Mesendoderm (in vitro differentiated cells): Measurements from ENCODE around the gene LRRC38.

ENCODE experiments used
- DNase-seq: peaks from one replicate; pipeline ENCODE4 v3.0.0; 2013
- H2AK5ac ChIP-seq: 2 replicates; pipeline ENCODE4 v1.6.1; 2013; ENCODE audit warnings: low read length, inconsistent platforms
- H2BK120ac ChIP-seq: 2 replicates; pipeline ENCODE4 v1.6.1; 2013; ENCODE audit warnings: low read depth, mild to moderate bottlenecking, low read length, moderate library complexity, mixed read lengths
- H2BK15ac ChIP-seq: replicated peaks from 2 replicates; pipeline ENCODE4 v1.6.1; 2013; ENCODE audit warnings: low read depth, mild to moderate bottlenecking, moderate library complexity
- H2BK5ac ChIP-seq: 2 replicates; pipeline ENCODE4 v1.6.1; 2013; ENCODE audit warnings: low read length, inconsistent platforms
- H3K18ac ChIP-seq: 2 replicates; pipeline ENCODE4 v1.6.1; 2013; ENCODE audit warnings: mild to moderate bottlenecking, low read length, mixed read lengths
- H3K23ac ChIP-seq: one replicate; pipeline ENCODE4 v1.6.1; 2013; ENCODE audit warnings: low read length
- H3K27ac ChIP-seq: 2 replicates; pipeline ENCODE4 v1.5.1; 2013; ENCODE audit warnings: low read depth, mild to moderate bottlenecking, inconsistent platforms, low read length, moderate library complexity
- H3K27me3 ChIP-seq: 2 replicates; pipeline ENCODE4 v1.6.1; 2013; ENCODE audit warnings: low read length, control low read depth, mild to moderate bottlenecking, inconsistent platforms; ENCODE audit not compliant: insufficient read depth, poor library complexity
- H3K36me3 ChIP-seq: 2 replicates; pipeline ENCODE4 v1.6.1; 2013; ENCODE audit warnings: low read length, inconsistent platforms; ENCODE audit not compliant: control insufficient read depth, insufficient read depth
- H3K4ac ChIP-seq: one replicate; pipeline ENCODE4 v1.6.1; 2013; ENCODE audit warnings: low read depth, mild to moderate bottlenecking, low read length, moderate library complexity
- H3K4me1 ChIP-seq: 2 replicates; pipeline ENCODE4 v1.6.1; 2013; ENCODE audit warnings: low read depth, low read length, inconsistent platforms; ENCODE audit not compliant: control insufficient read depth
- H3K4me2 ChIP-seq: 2 replicates; pipeline ENCODE4 v1.6.1; 2013; ENCODE audit warnings: low read length
- H3K4me3 ChIP-seq: 2 replicates; pipeline ENCODE4 v1.5.1; 2013; ENCODE audit warnings: mild to moderate bottlenecking, low read length
- H3K56ac ChIP-seq: one replicate; pipeline ENCODE4 v1.6.1; 2013; ENCODE audit warnings: low read length
- H3K79me1 ChIP-seq: 2 replicates; pipeline ENCODE4 v1.6.1; 2013; ENCODE audit warnings: low read length, inconsistent platforms
- H3K79me2 ChIP-seq: 2 replicates; pipeline ENCODE4 v1.6.1; 2013; ENCODE audit warnings: mild to moderate bottlenecking, low read length; ENCODE audit not compliant: control insufficient read depth, insufficient read depth
- H3K9ac ChIP-seq: 2 replicates; pipeline ENCODE4 v1.6.1; 2013; ENCODE audit warnings: low read length, inconsistent platforms
- H4K5ac ChIP-seq: one replicate; pipeline ENCODE4 v1.6.1; 2013; ENCODE audit warnings: low read length
- H4K8ac ChIP-seq: one replicate; pipeline ENCODE4 v1.6.1; 2013; ENCODE audit warnings: low read depth, mild to moderate bottlenecking, control low read depth, low read length, moderate library complexity
- WGBS: extraction: QIAGEN DNeasy Blood & Tissue Kit; methylation state at CpG from one replicate; pipeline ENCODE4 v1.1.7; 2013; ENCODE audit warnings: low lambda C conversion rate, missing lambda C conversion rate; ENCODE audit not compliant: insufficient coverage; ENCODE audit errors: extremely low coverage; 5-methylcytosine and 5-hydroxymethylcytosine counted together

The LRRC38 gene

DNA sequence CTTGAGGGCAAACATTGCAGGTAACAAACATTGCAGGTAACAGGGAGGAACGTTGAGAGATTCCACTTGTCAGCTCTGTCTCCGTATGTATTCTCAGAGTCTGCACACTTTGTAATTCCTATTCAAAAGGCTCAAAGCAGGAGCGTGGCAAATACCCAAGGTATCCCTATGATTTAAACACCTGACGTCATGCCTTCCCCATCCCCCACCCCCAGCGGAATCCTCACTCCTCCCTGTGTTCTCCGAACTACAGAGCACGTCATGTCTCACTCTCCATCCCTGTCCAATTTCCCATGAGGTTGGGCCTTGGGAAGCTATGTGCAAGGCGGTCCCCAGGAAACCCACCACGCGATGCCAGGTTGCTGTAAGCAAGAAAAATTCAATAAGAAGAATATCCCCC, 2.8 kb upstream of the LRRC38 start:
- no peak overlapping the region for H3K9ac ChIP-seq
- H3K27ac ChIP-seq: no peak overlapping the region
- no peak overlapping the region for H2BK5ac ChIP-seq
- no peaks in the 10 kb centered on the region for H3K79me2 ChIP-seq
- no peak overlapping the region for H2BK120ac ChIP-seq
- no peaks in the 10 kb centered on the region for H3K79me1 ChIP-seq
- DNase-seq: no peak
- WGBS: no CpG with 5 or more reads among the region's 10 CpGs
- H3K36me3 ChIP-seq: no peaks in the 10 kb centered on the region
- no peaks in the 10 kb centered on the region for H3K4me1 ChIP-seq
- H3K4ac ChIP-seq: no peak overlapping the region
- H3K4me3 ChIP-seq: no peak overlapping the region
- no peak overlapping the region for H2AK5ac ChIP-seq
- no peak overlapping the region for H3K4me2 ChIP-seq
- H3K27me3 ChIP-seq: peaks cover 15% of the 10 kb centered on the region
- H3K23ac ChIP-seq: no peak overlapping the region
- H4K5ac ChIP-seq: no peak overlapping the region
- H2BK15ac ChIP-seq: no peak overlapping the region
- H4K8ac ChIP-seq: no peak overlapping the region
- no peak overlapping the region for H3K18ac ChIP-seq
- H3K56ac ChIP-seq: no peak overlapping the region

DNA sequence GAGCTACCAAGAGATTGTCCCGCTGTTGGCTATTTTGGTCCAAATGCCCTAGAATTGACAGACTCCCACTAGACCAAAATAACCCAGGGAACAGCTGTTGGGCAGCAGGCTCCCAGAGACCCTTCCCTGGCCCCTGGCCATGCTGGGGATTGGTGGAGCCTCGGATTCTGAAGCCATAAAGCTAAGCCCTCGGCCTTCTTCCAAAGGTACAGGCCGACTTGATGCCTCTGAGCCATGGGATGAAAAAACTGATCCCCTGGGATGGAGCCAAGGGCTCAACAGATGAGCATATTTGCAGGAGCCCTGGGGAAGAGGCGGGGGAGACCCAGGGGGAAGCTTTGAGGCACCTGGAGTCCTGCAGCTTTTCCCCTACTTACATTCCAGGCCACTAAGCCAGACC, 1.0 kb upstream of the LRRC38 start:
- H3K4me3 ChIP-seq: no peak overlapping the region
- H3K79me2 ChIP-seq: no peaks in the 10 kb centered on the region
- no peaks in the 10 kb centered on the region for H3K79me1 ChIP-seq
- H3K4me2 ChIP-seq: no peak overlapping the region
- no peak overlapping the region for H4K8ac ChIP-seq
- H2BK5ac ChIP-seq: no peak overlapping the region
- H2BK15ac ChIP-seq: no peak overlapping the region
- H3K27me3 ChIP-seq: peaks cover 22% of the 10 kb centered on the region
- no peak overlapping the region for H4K5ac ChIP-seq
- H3K36me3 ChIP-seq: no peaks in the 10 kb centered on the region
- H2BK120ac ChIP-seq: no peak overlapping the region
- H2AK5ac ChIP-seq: no peak overlapping the region
- H3K27ac ChIP-seq: no peak overlapping the region
- no peak overlapping the region for H3K23ac ChIP-seq
- DNase-seq: no peak
- H3K18ac ChIP-seq: no peak overlapping the region
- no CpG with 5 or more reads among the region's 5 CpGs for WGBS
- no peak overlapping the region for H3K56ac ChIP-seq
- H3K9ac ChIP-seq: no peak overlapping the region
- H3K4me1 ChIP-seq: no peaks in the 10 kb centered on the region
- H3K4ac ChIP-seq: no peak overlapping the region

DNA sequence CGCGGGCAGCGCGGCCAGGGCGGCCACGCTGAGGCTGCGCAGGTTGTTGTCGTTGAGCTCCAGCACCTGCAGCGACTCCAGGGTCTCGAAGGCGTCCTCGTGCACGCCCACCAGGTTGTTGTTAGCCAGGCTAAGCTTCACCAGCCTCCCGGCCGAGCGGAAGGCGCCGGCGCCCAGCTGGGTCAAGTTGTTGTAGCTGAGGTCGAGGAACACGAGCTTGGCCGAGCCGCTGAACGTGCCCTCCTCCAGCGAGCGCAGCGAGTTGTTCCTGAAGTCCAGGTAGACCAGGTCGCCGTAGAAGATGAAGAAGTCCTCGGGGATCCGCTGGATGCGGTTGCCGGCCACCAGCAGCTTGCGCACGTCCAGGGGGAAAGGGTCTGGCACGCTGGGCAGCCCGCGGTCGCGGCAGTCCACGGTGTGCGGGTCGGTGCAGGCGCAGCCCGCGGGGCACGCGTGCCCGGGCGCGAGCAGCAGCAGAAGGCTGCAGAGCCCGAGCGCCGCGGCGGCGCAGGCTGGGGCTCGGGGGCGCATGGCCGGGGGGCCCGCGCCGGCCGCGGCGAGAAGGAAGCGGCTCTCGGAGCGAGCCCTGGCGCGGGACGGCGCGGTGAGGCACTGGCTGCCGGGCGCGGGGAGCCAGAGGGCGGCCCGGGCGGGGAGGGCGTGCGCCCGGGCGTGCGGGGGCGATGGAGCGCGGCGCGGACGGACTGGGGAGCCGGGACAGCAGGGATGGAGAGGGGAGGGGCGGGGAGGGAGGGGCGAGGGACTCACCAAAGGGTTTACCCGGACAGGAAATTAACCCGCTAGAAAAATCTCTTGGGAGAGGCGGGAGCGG, 524 bp downstream of the LRRC38 start:
- H2AK5ac ChIP-seq: no peak overlapping the region
- no CpG with 5 or more reads among the region's 98 CpGs for WGBS
- no peak overlapping the region for H4K8ac ChIP-seq
- H3K4me3 ChIP-seq: no peak overlapping the region
- peak overlapping the region; percentile 54 for H3K56ac ChIP-seq
- no peak overlapping the region for H2BK120ac ChIP-seq
- no peak overlapping the region for H3K4ac ChIP-seq
- H3K4me1 ChIP-seq: no peaks in the 10 kb centered on the region
- peak overlapping the region; percentile 78 for H3K4me2 ChIP-seq
- no peak overlapping the region for H3K18ac ChIP-seq
- H3K79me2 ChIP-seq: no peaks in the 10 kb centered on the region
- H3K9ac ChIP-seq: peak overlapping the region; percentile 28
- H4K5ac ChIP-seq: no peak overlapping the region
- peaks cover 22% of the 10 kb centered on the region for H3K27me3 ChIP-seq
- no peak overlapping the region for H2BK15ac ChIP-seq
- DNase-seq: peak; percentile 63
- H2BK5ac ChIP-seq: no peak overlapping the region
- no peak overlapping the region for H3K27ac ChIP-seq
- peak overlapping the region; percentile 86 for H3K23ac ChIP-seq
- H3K79me1 ChIP-seq: no peaks in the 10 kb centered on the region
- no peaks in the 10 kb centered on the region for H3K36me3 ChIP-seq

DNA sequence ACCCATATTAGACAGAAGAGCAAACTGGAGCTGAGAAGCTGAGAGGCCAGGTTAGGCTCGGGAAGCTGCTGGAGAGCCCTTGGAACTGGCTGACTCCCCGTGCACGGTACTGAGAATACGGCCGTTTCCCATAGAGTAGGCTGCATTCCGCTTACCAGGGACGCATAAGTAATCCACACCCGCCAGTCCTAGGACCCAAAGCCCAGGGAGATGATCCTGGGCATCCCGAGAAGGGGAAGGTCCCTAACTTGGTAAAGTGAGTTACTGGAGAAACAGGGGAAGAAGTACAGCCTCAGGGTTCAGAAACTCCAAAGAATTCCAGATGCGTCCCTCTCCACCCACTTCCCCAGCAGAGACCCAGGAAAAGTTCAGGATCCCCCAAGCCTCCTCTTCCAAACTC, 1.3 kb downstream of the LRRC38 start:
- peak; percentile 31 for DNase-seq

DNA sequence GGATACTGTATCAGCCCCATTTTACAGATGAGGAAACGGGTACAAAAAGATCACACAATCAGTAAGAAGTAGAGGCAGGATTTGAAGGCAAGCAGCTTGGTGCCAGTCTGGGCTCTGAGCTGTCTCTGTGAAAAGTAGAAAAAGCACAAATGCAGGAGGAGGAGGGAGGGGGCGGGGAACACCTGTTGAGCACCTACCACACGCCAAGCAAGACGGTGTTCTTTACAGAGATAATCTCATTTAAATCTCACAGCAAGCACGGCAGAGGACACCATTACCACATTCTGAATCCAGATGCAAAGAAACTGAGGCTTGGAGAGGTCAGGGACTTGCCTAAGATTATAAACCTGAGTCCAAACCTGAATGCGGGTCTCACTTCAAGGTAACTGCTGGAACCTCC, 3.3 kb downstream of the LRRC38 start:
- Histone ChIP-seq H3K4me3 (no peak overlapping the region), H3K4me1 (no peaks in the 10 kb centered on the region), H3K36me3 (no peaks in the 10 kb centered on the region), H3K4me2 (no peak overlapping the region), H2BK5ac (no peak overlapping the region), H3K9ac (no peak overlapping the region), H4K8ac (no peak overlapping the region), H3K27ac (no peak overlapping the region), H3K79me2 (no peaks in the 10 kb centered on the region), H3K4ac (no peak overlapping the region), H3K27me3 (peaks cover 22% of the 10 kb centered on the region), H3K79me1 (no peaks in the 10 kb centered on the region), H2AK5ac (no peak overlapping the region), H2BK15ac (no peak overlapping the region), H3K56ac (no peak overlapping the region), H3K23ac (no peak overlapping the region), H2BK120ac (no peak overlapping the region), H3K18ac (no peak overlapping the region), H4K5ac (no peak overlapping the region)
- WGBS: no CpG with 5 or more reads among the region's 6 CpGs
- no peak for DNase-seq

More for the DNA sequence above, 1.3 kb downstream of the LRRC38 start:
- no peak overlapping the region for H4K8ac ChIP-seq
- H2BK5ac ChIP-seq: no peak overlapping the region
- no peak overlapping the region for H3K4me3 ChIP-seq
- H3K23ac ChIP-seq: no peak overlapping the region
- H3K79me2 ChIP-seq: no peaks in the 10 kb centered on the region
- H3K27me3 ChIP-seq: peaks cover 22% of the 10 kb centered on the region
- H3K36me3 ChIP-seq: no peaks in the 10 kb centered on the region
- peak overlapping the region; percentile 8 for H3K56ac ChIP-seq
- no peak overlapping the region for H4K5ac ChIP-seq
- H3K4me2 ChIP-seq: no peak overlapping the region
- H3K18ac ChIP-seq: no peak overlapping the region
- no peaks in the 10 kb centered on the region for H3K79me1 ChIP-seq
- no peak overlapping the region for H3K4ac ChIP-seq
- no peak overlapping the region for H3K27ac ChIP-seq
- no peak overlapping the region for H3K9ac ChIP-seq
- H2AK5ac ChIP-seq: no peak overlapping the region
- H2BK120ac ChIP-seq: no peak overlapping the region
- WGBS: no CpG with 5 or more reads among the region's 10 CpGs
- no peaks in the 10 kb centered on the region for H3K4me1 ChIP-seq
- H2BK15ac ChIP-seq: no peak overlapping the region

DNA sequence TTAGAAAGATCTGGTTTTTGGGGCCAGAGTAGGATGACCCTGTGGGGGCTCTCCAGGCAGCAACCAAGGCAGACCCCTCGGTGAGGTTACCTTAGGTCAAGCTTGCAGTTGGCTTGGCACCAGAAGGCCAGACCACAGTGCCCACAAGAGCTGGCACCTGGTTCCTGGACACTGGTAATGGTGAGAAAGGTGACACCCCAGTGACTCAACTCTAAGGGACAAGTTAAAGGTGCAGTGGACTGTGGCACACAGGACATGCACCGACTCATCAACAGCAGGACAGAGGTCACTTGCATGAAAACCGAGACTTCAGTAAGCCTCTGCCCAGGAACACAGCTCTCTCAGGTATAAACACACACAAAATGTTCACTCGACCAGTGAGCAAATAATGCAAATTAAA, 6.7 kb downstream of the LRRC38 start:
- Histone ChIP-seq H3K4me2 (no peak overlapping the region), H3K27me3 (peaks cover 12% of the 10 kb centered on the region), H2AK5ac (no peak overlapping the region), H2BK120ac (no peak overlapping the region), H3K4me1 (no peaks in the 10 kb centered on the region), H4K5ac (no peak overlapping the region), H3K79me1 (no peaks in the 10 kb centered on the region), H3K36me3 (no peaks in the 10 kb centered on the region), H4K8ac (no peak overlapping the region), H2BK5ac (no peak overlapping the region), H3K56ac (no peak overlapping the region), H3K23ac (no peak overlapping the region), H3K4ac (no peak overlapping the region), H3K27ac (no peak overlapping the region), H3K79me2 (no peaks in the 10 kb centered on the region), H3K18ac (no peak overlapping the region), H2BK15ac (no peak overlapping the region), H3K9ac (no peak overlapping the region), H3K4me3 (no peak overlapping the region)
- no peak for DNase-seq
- no CpG with 5 or more reads among the region's 4 CpGs for WGBS
